ENCODE results near the gene UGDH.

- TF ChIP-seq POLR2AphosphoS5 (IDR thresholded peaks at IDR 0.05; ENCODE audit: low read depth, low read length), result no peak
- TF ChIP-seq CTCF (IDR thresholded peaks at IDR 0.05; ENCODE audit: control extremely low read depth in 1 of 3, insufficient read depth in 1 of 3, low read depth in 1 of 3, low read length in 3 of 3), result no peak
- TF ChIP-seq RFX5 (IDR thresholded peaks at IDR 0.05; ENCODE audit: borderline replicate concordance, low read depth, low read length), result no peak
- TF ChIP-seq POLR2A (IDR thresholded peaks at IDR 0.05; ENCODE audit: control extremely low read depth in 1 of 2, low read depth in 2 of 2, low read length in 2 of 2), result no peak
- TF ChIP-seq EP300 (IDR thresholded peaks at IDR 0.05; ENCODE audit: borderline replicate concordance in 1 of 2, low read depth in 2 of 2, low read length in 2 of 2), result no peak
- TF ChIP-seq MAX (IDR thresholded peaks at IDR 0.05), result no peak
- TF ChIP-seq SIN3A (conservative IDR thresholded peaks at IDR 0.05 in 1 of 2, IDR thresholded peaks at IDR 0.05 in 1 of 2; ENCODE audit: low read depth in 1 of 2, low read length in 2 of 2), result no peak
- no peak for TF ChIP-seq RAD21 (IDR thresholded peaks at IDR 0.05 in 1 of 2, conservative IDR thresholded peaks at IDR 0.05 in 1 of 2; ENCODE audit: low read depth in 2 of 2, low read length in 2 of 2)
- no peak for TF ChIP-seq CBX8 (IDR thresholded peaks at IDR 0.05; ENCODE audit: borderline replicate concordance, low read depth, low read length)
- no peak for TF ChIP-seq SAP30 (IDR thresholded peaks at IDR 0.05; ENCODE audit: insufficient read depth, insufficient replicate concordance, low read length)
- no peak for TF ChIP-seq MAFK (IDR thresholded peaks at IDR 0.05; ENCODE audit: low read depth, low read length)
Measured at GRCh38 chr4:39498727-39499020, 28.6 kb downstream of the UGDH start.

Data from H1 (cell line).